ENCODE measurements around the gene RPL10A. TPM values are rescaled to one million over a fixed set of nuclear protein-coding genes. Genes with fewer than 3 reads are reported as not detected.

The RPL10A gene
- total RNA-seq, 4 donors from 2014 or later, result 1,152 to 2,101 (median 1,461) TPM

- H3K4me1 ChIP-seq, result peaks cover 18 to 44% (median 20%) of the 10 kb centered on the region in 3 donors
- DNase-seq, result no peak
- no peak overlapping the region for H3K27ac ChIP-seq
- H3K36me3 ChIP-seq, result no peaks in the 10 kb centered on the region
- intact Hi-C loops (cut with DNase I), result no loop called here
- TF ChIP-seq, protein P1, sequence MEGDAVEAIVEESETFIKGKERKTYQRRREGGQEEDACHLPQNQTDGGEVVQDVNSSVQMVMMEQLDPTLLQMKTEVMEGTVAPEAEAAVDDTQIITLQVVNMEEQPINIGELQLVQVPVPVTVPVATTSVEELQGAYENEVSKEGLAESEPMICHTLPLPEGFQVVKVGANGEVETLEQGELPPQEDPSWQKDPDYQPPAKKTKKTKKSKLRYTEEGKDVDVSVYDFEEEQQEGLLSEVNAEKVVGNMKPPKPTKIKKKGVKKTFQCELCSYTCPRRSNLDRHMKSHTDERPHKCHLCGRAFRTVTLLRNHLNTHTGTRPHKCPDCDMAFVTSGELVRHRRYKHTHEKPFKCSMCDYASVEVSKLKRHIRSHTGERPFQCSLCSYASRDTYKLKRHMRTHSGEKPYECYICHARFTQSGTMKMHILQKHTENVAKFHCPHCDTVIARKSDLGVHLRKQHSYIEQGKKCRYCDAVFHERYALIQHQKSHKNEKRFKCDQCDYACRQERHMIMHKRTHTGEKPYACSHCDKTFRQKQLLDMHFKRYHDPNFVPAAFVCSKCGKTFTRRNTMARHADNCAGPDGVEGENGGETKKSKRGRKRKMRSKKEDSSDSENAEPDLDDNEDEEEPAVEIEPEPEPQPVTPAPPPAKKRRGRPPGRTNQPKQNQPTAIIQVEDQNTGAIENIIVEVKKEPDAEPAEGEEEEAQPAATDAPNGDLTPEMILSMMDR (IDR thresholded peaks at IDR 0.05), result no peak
- no peak for TF ChIP-seq POLR2A (IDR thresholded peaks at IDR 0.05)
- no peak overlapping the region for H3K4me3 ChIP-seq
- 77 to 81% methylated on average over 4 of the region's 4 CpGs for WGBS, 2 donors
- H3K9me3 ChIP-seq, result no peaks in the 10 kb centered on the region
- peaks cover 0 to 51% (median 0%) of the 10 kb centered on the region in 4 donors for H3K27me3 ChIP-seq
Observed at GRCh38 chr6:35499372-35499771, 31.2 kb downstream of the RPL10A start.

GRCh38 chr6:35500782-35501181, 32.6 kb downstream of the RPL10A start:
- intact Hi-C loops (cut with DNase I), result no loop called here
- Histone ChIP-seq H3K27ac (no peak overlapping the region), H3K9me3 (no peaks in the 10 kb centered on the region), H3K36me3 (no peaks in the 10 kb centered on the region), H3K27me3 (peaks cover 0 to 65% (median 0%) of the 10 kb centered on the region in 4 donors), H3K4me1 (peaks cover 7 to 32% (median 9%) of the 10 kb centered on the region in 3 donors), H3K4me3 (no peak overlapping the region)
- no peak for TF ChIP-seq POLR2A (IDR thresholded peaks at IDR 0.05)
- TF ChIP-seq, protein P1 (IDR thresholded peaks at IDR 0.05), result no peak
- WGBS, 2 donors, result 76 to 84% methylated on average over 5 of the region's 6 CpGs
- DNase-seq, result no peak

GRCh38 chr6:35501784-35502183, 33.6 kb downstream of the RPL10A start:
- Histone ChIP-seq H3K36me3 (no peaks in the 10 kb centered on the region), H3K9me3 (no peaks in the 10 kb centered on the region), H3K4me1 (peaks cover 7 to 34% (median 13%) of the 10 kb centered on the region in 3 donors), H3K27ac (no peak overlapping the region), H3K27me3 (peaks cover 0 to 70% (median 0%) of the 10 kb centered on the region in 4 donors), H3K4me3 (no peak overlapping the region)
- no peak for DNase-seq
- intact Hi-C loops (cut with DNase I), result no loop called here
- TF ChIP-seq, protein P1 (IDR thresholded peaks at IDR 0.05), result no peak
- no peak for TF ChIP-seq POLR2A (IDR thresholded peaks at IDR 0.05)
- 100% methylated on average over 2 of the region's 2 CpGs; no CpG with 5 or more reads in 1 of the 2 donors for WGBS, 2 donors

DNA sequence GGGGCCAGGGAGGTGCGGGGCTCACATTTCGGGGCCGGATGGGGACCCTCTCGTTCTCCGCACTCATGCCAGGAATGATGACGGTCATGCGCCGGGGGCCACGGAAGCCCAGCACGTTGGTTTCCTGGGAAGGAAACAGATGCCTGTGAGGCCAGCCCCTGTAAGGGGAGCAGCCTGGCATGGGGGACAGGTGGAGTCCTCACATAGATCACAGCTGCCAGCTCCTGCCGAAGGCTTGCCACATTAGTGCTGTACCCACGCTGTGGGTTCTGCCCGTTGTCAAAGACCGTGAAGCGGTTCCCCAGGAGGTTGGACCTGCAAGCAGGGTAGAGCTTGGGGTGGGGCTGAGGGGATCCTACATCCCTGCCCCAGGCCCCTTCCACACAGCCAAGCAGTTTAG, 35.3 kb downstream of the RPL10A start:
- Histone ChIP-seq H3K4me1 (peaks cover 0 to 22% (median 5%) of the 10 kb centered on the region in 3 donors), H3K36me3 (no peaks in the 10 kb centered on the region), H3K4me3 (no peak overlapping the region), H3K9me3 (no peaks in the 10 kb centered on the region), H3K27ac (no peak overlapping the region), H3K27me3 (peaks cover 0 to 73% (median 0%) of the 10 kb centered on the region in 4 donors)
- intact Hi-C loops (cut with DNase I), result no loop called here
- DNase-seq, result no peak
- WGBS, 2 donors, result 31 to 37% methylated on average over 2 to 6 of the region's 15 CpGs
- TF ChIP-seq POLR2A (IDR thresholded peaks at IDR 0.05), result no peak

DNA sequence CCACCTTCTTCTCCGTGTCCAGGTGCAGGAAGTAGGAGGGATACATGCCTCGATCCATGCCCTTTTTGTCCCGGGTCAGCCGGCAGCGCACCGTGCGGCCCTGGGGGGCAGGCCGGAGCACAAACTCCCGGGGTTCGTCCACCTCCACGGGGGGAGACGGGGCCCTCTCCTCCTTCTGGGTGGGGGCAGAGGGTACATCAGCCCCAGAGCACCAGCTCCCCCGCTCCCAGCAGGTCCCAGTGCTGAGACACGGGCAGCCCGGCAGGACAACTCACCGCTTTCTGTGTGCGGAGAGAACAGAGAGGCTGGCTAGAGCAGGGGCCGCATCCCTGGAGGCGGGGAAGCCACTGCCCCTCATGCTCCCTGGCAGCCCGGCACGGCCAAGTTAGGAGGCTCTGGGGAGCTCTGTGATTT, 37.8 kb downstream of the RPL10A start:
- H3K4me3 ChIP-seq, result no peak overlapping the region
- DNase-seq, result no peak
- peaks cover 0 to 82% (median 0%) of the 10 kb centered on the region in 4 donors for H3K27me3 ChIP-seq

More for the DNA sequence above, 37.8 kb downstream of the RPL10A start:
- Histone ChIP-seq H3K27ac (no peak overlapping the region), H3K36me3 (no peaks in the 10 kb centered on the region), H3K9me3 (no peaks in the 10 kb centered on the region), H3K4me1 (peaks cover 0 to 12% (median 3%) of the 10 kb centered on the region in 3 donors)
- 33% methylated on average over 1 of the region's 21 CpGs; no CpG with 5 or more reads in 1 of the 2 donors for WGBS, 2 donors
- intact Hi-C loops (cut with DNase I), result no loop called here
- TF ChIP-seq, protein P1 (IDR thresholded peaks at IDR 0.05), result no peak
- TF ChIP-seq POLR2A (IDR thresholded peaks at IDR 0.05), result no peak
